Measurements from ENCODE around the gene AHCYL2. TPM values are rescaled to one million over a fixed set of nuclear protein-coding genes. Genes with fewer than 3 reads are reported as not detected.

Gene AHCYL2
- total RNA-seq, 1 experiment from 2014 or later = 23.2 TPM

- Histone ChIP-seq H2BK120ac (ENCODE audit: low read depth, low read length, poor library complexity, severe bottlenecking) (no peak overlapping the region), H3K4me2 (ENCODE audit: insufficient read depth, insufficient read length, low read length) (no peak overlapping the region), H3K9me3 (ENCODE audit: control insufficient read depth, low read depth, low read length) (no peaks in the 10 kb centered on the region), H3K23ac (ENCODE audit: insufficient read length, low read depth, low read length) (no peak overlapping the region), H3T11ph (ENCODE audit: low read length) (no peak overlapping the region), H3K79me2 (ENCODE audit: insufficient read depth, low read length) (no peaks in the 10 kb centered on the region), H4K91ac (ENCODE audit: insufficient read length, low read depth, low read length) (no peak overlapping the region), H3K4me1 (ENCODE audit: insufficient read depth, low read length) (no peaks in the 10 kb centered on the region), H4K5ac (ENCODE audit: insufficient read length, low read depth, low read length) (no peak overlapping the region), H3K18ac (ENCODE audit: insufficient read length, low read depth, low read length) (no peak overlapping the region), H4K20me1 (ENCODE audit: control insufficient read depth, insufficient read depth, insufficient read length) (no peaks in the 10 kb centered on the region), H2BK20ac (ENCODE audit: low read depth, low read length, poor library complexity, severe bottlenecking) (no peak overlapping the region), H3K79me1 (ENCODE audit: insufficient read depth, low read depth, low read length, poor library complexity, severe bottlenecking) (no peaks in the 10 kb centered on the region), H4K8ac (replicated peaks; ENCODE audit: insufficient read length, low read depth, low read length) (no peak overlapping the region), H3K9ac (ENCODE audit: extremely low read depth, insufficient read length, low read length) (no peak overlapping the region), H3K23me2 (ENCODE audit: insufficient read length, low read depth, low read length, poor library complexity, severe bottlenecking) (no peaks in the 10 kb centered on the region), H2BK15ac (ENCODE audit: low read depth, low read length) (no peak overlapping the region), H3K27me3 (ENCODE audit: insufficient read depth, low read length) (no peaks in the 10 kb centered on the region), H3K14ac (ENCODE audit: insufficient read depth, low read length) (no peak overlapping the region), H3K27ac (ENCODE audit: insufficient read length, low read depth, low read length) (no peak overlapping the region), H3K4ac (ENCODE audit: low read depth, low read length) (no peak overlapping the region), H3K56ac (ENCODE audit: insufficient read length, low read depth, low read length) (no peak overlapping the region), H2AK5ac (ENCODE audit: insufficient read length, low read length) (no peak overlapping the region), H2BK5ac (ENCODE audit: insufficient read length, low read length) (no peak overlapping the region), H2BK12ac (ENCODE audit: insufficient read length, low read depth, low read length) (no peak overlapping the region), H2AFZ (ENCODE audit: low read length) (no peak overlapping the region)
- H3K36me3 Mint-ChIP-seq (ENCODE audit: insufficient read depth in 1 of 3, low read depth in 3 of 3) = peaks cover 3 to 28% (median 7%) of the 10 kb centered on the region in 3 experiments; a peak in 6 of 7 replicates
- no peak for DNase-seq
- no peak overlapping the region for H3K4me3 Mint-ChIP-seq
- no peak overlapping the region for H3K27ac Mint-ChIP-seq
- H3K27me3 Mint-ChIP-seq (ENCODE audit: low read depth) = no peaks in the 10 kb centered on the region
- H3K9me3 Mint-ChIP-seq = no peaks in the 10 kb centered on the region
- no peaks in the 10 kb centered on the region for H3K4me1 Mint-ChIP-seq
- WGBS (ENCODE audit: extremely low coverage, insufficient read length, low lambda C conversion rate) = no CpG with 5 or more reads among the region's 2 CpGs
- no peak for TF ChIP-seq CTCF (conservative IDR thresholded peaks at IDR 0.05)
These were observed 237.0 kb downstream of the AHCYL2 start for GRCh38 chr7:129461809-129462208.

Measured in H9 (cell line).